DOHH2 (cell line): ENCODE data around the gene TUBA8.

Experiments
- H3F3A ChIP-seq: fragments of 200-600 bp; sonication (generic), shearing (Covaris generic); 2 replicates; pipeline ENCODE4 v1.6.0; 2016; ENCODE audit warnings: antibody characterized with exemption, mild to moderate bottlenecking; ENCODE audit not compliant: control insufficient read depth, insufficient read depth
- H3K27ac ChIP-seq: fragments of 200-600 bp; sonication (generic); 2 replicates; pipeline ENCODE4 v1.5.1; 2014; ENCODE audit warnings: low read depth, mild to moderate bottlenecking, low read length, moderate library complexity
- H3K27me3 ChIP-seq: fragments of 200-600 bp; sonication (generic); 2 replicates; pipeline ENCODE4 v1.6.1; 2014; ENCODE audit warnings: mild to moderate bottlenecking, low read length, mixed read lengths; ENCODE audit not compliant: control insufficient read depth
- H3K36me3 ChIP-seq: fragments of 200-600 bp; sonication (generic); 2 replicates; pipeline ENCODE4 v1.6.1; 2014; ENCODE audit warnings: mild to moderate bottlenecking, low read length, moderate library complexity, mixed read lengths; ENCODE audit not compliant: control insufficient read depth
- H3K4me1 ChIP-seq: fragments of 200-600 bp; sonication (generic); 2 replicates; pipeline ENCODE4 v1.6.1; 2014; ENCODE audit warnings: mild to moderate bottlenecking, low read length, mixed read lengths; ENCODE audit not compliant: control insufficient read depth
- H3K4me2 ChIP-seq: fragments of 200-600 bp; sonication (generic); 2 replicates; pipeline ENCODE4 v1.6.0; 2014; ENCODE audit warnings: mild to moderate bottlenecking, low read length, moderate library complexity
- H3K4me3 ChIP-seq: fragments of 200-600 bp; sonication (generic); 2 replicates; pipeline ENCODE4 v1.5.1; 2014; ENCODE audit warnings: mild to moderate bottlenecking, low read length, mixed read lengths
- H3K79me2 ChIP-seq: fragments of 200-600 bp; sonication (generic); 2 replicates; pipeline ENCODE4 v1.6.1; 2014; ENCODE audit warnings: mild to moderate bottlenecking, low read length, mixed read lengths; ENCODE audit not compliant: control insufficient read depth
- H3K9me2 ChIP-seq: fragments of 200-600 bp; sonication (generic); replicated peaks from 2 replicates; pipeline ENCODE4 v1.6.1; 2014; ENCODE audit warnings: mild to moderate bottlenecking, low read length, mixed read lengths; ENCODE audit not compliant: control insufficient read depth
- H3K9me3 ChIP-seq: fragments of 200-600 bp; sonication (generic); 2 replicates; pipeline ENCODE4 v1.6.1; 2014; ENCODE audit warnings: antibody characterized with exemption, low read length, mixed read lengths; ENCODE audit not compliant: control insufficient read depth, insufficient read depth
- H4K20me1 ChIP-seq: fragments of 200-600 bp; sonication (generic); 2 replicates; pipeline ENCODE4 v1.6.0; 2014; ENCODE audit warnings: low read depth, mild to moderate bottlenecking, antibody characterized with exemption, low read length, moderate library complexity; ENCODE audit not compliant: control insufficient read depth, insufficient read depth
- EZH2phosphoT487 ChIP-seq: fragments of 200-600 bp; sonication (generic); IDR thresholded peaks from 2 replicates; pipeline ENCODE4 v1.6.1; 2017; ENCODE audit warnings: borderline replicate concordance, mild to moderate bottlenecking, antibody characterized with exemption, low read length, moderate library complexity, mixed read lengths
- TF ChIP-seq, protein P1 (sequence below): fragments of 200-600 bp; sonication (generic); IDR thresholded peaks from one replicate; pipeline ENCODE4 v1.5.1; 2014; ENCODE audit warnings: antibody characterized with exemption, mild to moderate bottlenecking, low read depth, low read length; ENCODE audit not compliant: poor library complexity, severe bottlenecking

Gene TUBA8

DNA sequence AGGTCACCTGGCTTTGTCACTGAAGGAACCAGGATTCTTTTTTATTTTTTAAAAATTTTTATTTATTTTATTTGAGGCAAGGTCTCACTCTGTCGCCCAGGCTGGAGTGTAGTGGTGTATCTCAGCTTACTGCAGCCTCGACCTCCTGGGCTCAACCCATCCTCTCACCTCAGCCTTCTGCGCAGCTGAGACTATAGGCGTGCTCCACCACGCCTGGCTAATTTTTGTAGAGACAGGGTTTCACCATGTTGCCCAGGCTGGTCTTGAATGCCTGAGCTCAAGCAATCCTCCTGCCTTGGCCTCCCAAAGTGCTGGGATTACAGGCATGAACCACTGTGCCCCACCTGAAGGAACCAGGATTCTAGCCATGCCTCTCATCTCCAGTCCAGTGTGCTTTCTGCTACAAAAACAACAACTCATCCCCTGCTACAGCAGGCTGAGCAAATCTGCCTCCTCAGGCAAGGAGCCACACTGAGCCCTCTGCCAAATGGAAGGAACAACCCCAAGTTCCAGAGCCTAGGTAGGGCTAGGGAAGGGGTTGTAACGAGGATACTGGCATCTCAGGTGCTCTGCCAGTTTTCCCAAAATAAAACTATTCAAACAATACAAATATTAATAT is 35.4 kb upstream of the TUBA8 start:
- peak overlapping the region; percentile 73 for H3K4me2 ChIP-seq
- peaks cover 21% of the 10 kb centered on the region for H3K36me3 ChIP-seq
- H3K27me3 ChIP-seq: no peaks in the 10 kb centered on the region
- H3F3A ChIP-seq: peaks cover 1% of the 10 kb centered on the region; the same call in 1 of the 2 replicates
- peaks cover 59% of the 10 kb centered on the region for H3K4me1 ChIP-seq
- H3K79me2 ChIP-seq: peaks cover 38% of the 10 kb centered on the region
- no peaks in the 10 kb centered on the region for H3K9me2 ChIP-seq
- H3K9me3 ChIP-seq: no peaks in the 10 kb centered on the region
- TF ChIP-seq, protein P1, sequence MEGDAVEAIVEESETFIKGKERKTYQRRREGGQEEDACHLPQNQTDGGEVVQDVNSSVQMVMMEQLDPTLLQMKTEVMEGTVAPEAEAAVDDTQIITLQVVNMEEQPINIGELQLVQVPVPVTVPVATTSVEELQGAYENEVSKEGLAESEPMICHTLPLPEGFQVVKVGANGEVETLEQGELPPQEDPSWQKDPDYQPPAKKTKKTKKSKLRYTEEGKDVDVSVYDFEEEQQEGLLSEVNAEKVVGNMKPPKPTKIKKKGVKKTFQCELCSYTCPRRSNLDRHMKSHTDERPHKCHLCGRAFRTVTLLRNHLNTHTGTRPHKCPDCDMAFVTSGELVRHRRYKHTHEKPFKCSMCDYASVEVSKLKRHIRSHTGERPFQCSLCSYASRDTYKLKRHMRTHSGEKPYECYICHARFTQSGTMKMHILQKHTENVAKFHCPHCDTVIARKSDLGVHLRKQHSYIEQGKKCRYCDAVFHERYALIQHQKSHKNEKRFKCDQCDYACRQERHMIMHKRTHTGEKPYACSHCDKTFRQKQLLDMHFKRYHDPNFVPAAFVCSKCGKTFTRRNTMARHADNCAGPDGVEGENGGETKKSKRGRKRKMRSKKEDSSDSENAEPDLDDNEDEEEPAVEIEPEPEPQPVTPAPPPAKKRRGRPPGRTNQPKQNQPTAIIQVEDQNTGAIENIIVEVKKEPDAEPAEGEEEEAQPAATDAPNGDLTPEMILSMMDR: no peak
- TF ChIP-seq EZH2phosphoT487: no peak
- no peak overlapping the region; the same call in 1 of the 2 replicates for H3K4me3 ChIP-seq
- H3K27ac ChIP-seq: peak overlapping the region; percentile 20
- H4K20me1 ChIP-seq: no peaks in the 10 kb centered on the region

- no peaks in the 10 kb centered on the region for H3K27me3 ChIP-seq
- H3K9me2 ChIP-seq: no peaks in the 10 kb centered on the region
- peak overlapping the region; percentile 52 for H3K27ac ChIP-seq
- H3K4me1 ChIP-seq: peaks cover 52% of the 10 kb centered on the region
- H3K79me2 ChIP-seq: peaks cover 44% of the 10 kb centered on the region
- no peaks in the 10 kb centered on the region; the same call in 1 of the 2 replicates for H3F3A ChIP-seq
- peak overlapping the region; percentile 87 for H3K4me3 ChIP-seq
- H3K36me3 ChIP-seq: peaks cover 27% of the 10 kb centered on the region
- no peak for TF ChIP-seq EZH2phosphoT487
- TF ChIP-seq, protein P1: peak; percentile 83
- H4K20me1 ChIP-seq: no peaks in the 10 kb centered on the region
- H3K9me3 ChIP-seq: no peaks in the 10 kb centered on the region
- peak overlapping the region; percentile 73 for H3K4me2 ChIP-seq
Measured at GRCh38 chr22:18075720-18076497, 34.7 kb upstream of the TUBA8 start.

DNA sequence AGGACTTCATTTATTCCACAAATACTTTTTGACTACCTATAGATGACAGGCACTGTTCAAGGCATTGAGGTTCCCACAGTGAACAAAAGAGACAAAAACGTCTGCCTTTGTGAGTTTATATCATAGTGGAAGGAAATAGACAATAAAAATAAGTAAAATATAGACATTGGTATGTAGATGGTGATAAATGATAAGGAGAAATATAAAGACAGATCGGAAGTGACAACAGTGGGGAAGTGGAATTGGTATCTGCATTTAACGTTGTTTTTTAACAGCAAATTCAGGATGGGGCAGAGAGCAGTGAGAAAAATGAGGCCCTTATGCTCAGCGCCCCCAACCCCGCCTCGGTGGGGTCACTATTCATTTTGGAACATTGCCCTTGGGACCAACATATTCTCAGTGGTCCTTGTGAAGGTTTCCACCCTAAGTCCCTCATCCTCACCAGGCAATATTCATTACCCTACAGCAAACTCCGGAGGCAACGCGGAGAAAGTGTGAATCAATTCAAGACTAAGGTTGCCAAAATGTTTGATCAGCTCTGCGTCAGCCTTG is 33.4 kb upstream of the TUBA8 start:
- Histone ChIP-seq H3K4me2 (peak overlapping the region; percentile 73), H3K4me1 (peaks cover 43% of the 10 kb centered on the region), H3K4me3 (peak overlapping the region; percentile 87), H3K9me3 (no peaks in the 10 kb centered on the region), H3F3A (no peaks in the 10 kb centered on the region), H4K20me1 (no peaks in the 10 kb centered on the region), H3K27me3 (no peaks in the 10 kb centered on the region), H3K79me2 (peaks cover 55% of the 10 kb centered on the region), H3K9me2 (no peaks in the 10 kb centered on the region), H3K36me3 (peaks cover 34% of the 10 kb centered on the region), H3K27ac (peak overlapping the region; percentile 52)
- TF ChIP-seq EZH2phosphoT487: no peak
- TF ChIP-seq, protein P1: no peak
